IMR-90 (cell line): ENCODE results near the gene COL15A1. TPM values are rescaled to one million over a fixed set of nuclear protein-coding genes. Genes with fewer than 3 reads are reported as not detected.

Experiments used
- ATAC-seq: fragments of 200-7000 bp; cut with Tn5 transposase; 2 replicates; pipeline ENCODE4 v1.9.1; 2020; ENCODE audit warnings: low read depth, mild to moderate bottlenecking, moderate library complexity
- BruUV-seq: library from RNA; stranded (reverse); fragments of 400-500 nt; replicated peaks from 2 replicates; lab custom pipeline; 2021; lab: Mats Ljungman, UMichigan
- CTCF ChIA-PET: fragments of 300-600 bp; formaldehyde crosslinking; extraction: SDS; loops from one replicate; lab custom pipeline; 2021; ENCODE audit warnings: antibody characterized with exemption; lab: Yijun Ruan, JAX
- POLR2A ChIA-PET: fragments of 300-600 bp; sonication (Branson Sonifier 250); formaldehyde crosslinking; loops from one replicate; lab custom pipeline; 2022; ENCODE audit warnings: antibody characterized with exemption; ENCODE audit not compliant: unreplicated experiment; lab: Charles Lee
- DNase-seq: peaks from one replicate; pipeline ENCODE4 v3.0.0; 2013
- H2AFZ ChIP-seq: replicated peaks from 2 replicates; pipeline ENCODE3; 2013; ENCODE audit warnings: low read length, mild to moderate bottlenecking; ENCODE audit not compliant: poor library complexity
- H2AK5ac ChIP-seq: 2 replicates; pipeline ENCODE4 v1.6.1; 2013; ENCODE audit warnings: low read depth, low read length, inconsistent platforms
- H2AK9ac ChIP-seq: replicated peaks from 2 replicates; pipeline ENCODE3; 2013; ENCODE audit warnings: mild to moderate bottlenecking, low read depth, low read length, moderate library complexity; ENCODE audit not compliant: poor library complexity
- H2BK120ac ChIP-seq: 2 replicates; pipeline ENCODE4 v1.6.1; 2013; ENCODE audit warnings: low read depth, low read length, inconsistent platforms
- H2BK15ac ChIP-seq: 3 replicates; pipeline ENCODE4 v1.6.1; 2013; ENCODE audit warnings: low read depth, low read length, inconsistent platforms
- H2BK20ac ChIP-seq: 2 replicates; pipeline ENCODE4 v1.6.1; 2013; ENCODE audit warnings: low read depth, mild to moderate bottlenecking, inconsistent platforms, low read length, moderate library complexity
- H2BK5ac ChIP-seq: 2 replicates; pipeline ENCODE4 v1.6.1; 2013; ENCODE audit warnings: mild to moderate bottlenecking, low read depth, low read length, inconsistent platforms; ENCODE audit not compliant: poor library complexity, severe bottlenecking
- H3K14ac ChIP-seq: replicated peaks from 2 replicates; pipeline ENCODE4 v1.6.1; 2013; ENCODE audit warnings: low read depth, low read length, inconsistent platforms
- H3K18ac ChIP-seq: 2 replicates; pipeline ENCODE4 v1.6.1; 2013; ENCODE audit warnings: low read depth, low read length, control low read depth
- H3K23ac ChIP-seq: 2 replicates; pipeline ENCODE4 v1.6.1; 2013; ENCODE audit warnings: low read depth, low read length, inconsistent platforms
- H3K27ac ChIP-seq: 2 replicates; pipeline ENCODE4 v1.5.1; 2013; ENCODE audit warnings: mild to moderate bottlenecking, control low read depth, low read length; ENCODE audit not compliant: insufficient read depth
- H3K27me3 ChIP-seq: 2 replicates; pipeline ENCODE4 v1.6.1; 2013; ENCODE audit warnings: low read length; ENCODE audit not compliant: control insufficient read depth, insufficient read depth
- H3K36me3 ChIP-seq: 2 replicates; pipeline ENCODE4 v1.6.1; 2013; ENCODE audit warnings: low read length, mixed read lengths; ENCODE audit not compliant: control insufficient read depth, insufficient read depth
- H3K4ac ChIP-seq: 2 replicates; pipeline ENCODE4 v1.6.1; 2013; ENCODE audit warnings: low read depth, low read length, inconsistent platforms
- H3K4me1 ChIP-seq: 2 replicates; pipeline ENCODE4 v1.6.1; 2013; ENCODE audit warnings: low read length, mixed read lengths; ENCODE audit not compliant: control insufficient read depth, insufficient read depth
- H3K4me2 ChIP-seq: 2 replicates; pipeline ENCODE4 v1.6.1; 2013; ENCODE audit warnings: low read depth, mild to moderate bottlenecking, control low read depth, low read length, moderate library complexity
- H3K4me3 ChIP-seq: 2 replicates; pipeline ENCODE4 v1.5.1; 2013; ENCODE audit warnings: low read depth, mild to moderate bottlenecking, control low read depth, low read length, moderate library complexity; ENCODE audit not compliant: insufficient read depth
- H3K56ac ChIP-seq: 2 replicates; pipeline ENCODE4 v1.6.1; 2013; ENCODE audit warnings: low read length, inconsistent platforms; ENCODE audit not compliant: insufficient read depth; ENCODE audit errors: extremely low read depth
- H3K79me1 ChIP-seq, 2 experiments: 2 replicates each; pipeline ENCODE4 v1.6.1; 2013; ENCODE audit warnings: low read length in 2 of 2, inconsistent platforms in 1 of 2, low read depth in 1 of 2
- H3K9ac ChIP-seq: 2 replicates; pipeline ENCODE4 v1.6.1; 2013; ENCODE audit warnings: low read depth, low read length, control low read depth
- H3K9me1 ChIP-seq: 2 replicates; pipeline ENCODE4 v1.6.1; 2013; ENCODE audit warnings: low read length, inconsistent platforms; ENCODE audit not compliant: insufficient read depth
- H3K9me3 ChIP-seq: 2 replicates; pipeline ENCODE4 v1.6.1; 2013; ENCODE audit warnings: low read length; ENCODE audit not compliant: control insufficient read depth, insufficient read depth
- H4K20me1 ChIP-seq: 2 replicates; pipeline ENCODE4 v1.6.1; 2013; ENCODE audit warnings: low read length, inconsistent platforms; ENCODE audit not compliant: insufficient read depth
- H4K5ac ChIP-seq: 2 replicates; pipeline ENCODE4 v1.6.1; 2013; ENCODE audit warnings: mild to moderate bottlenecking, low read depth, low read length, control low read depth
- H4K8ac ChIP-seq, 2 experiments: 2 replicates each; pipeline ENCODE4 v1.6.1; 2013; ENCODE audit warnings: low read depth in 2 of 2, low read length in 2 of 2, control low read depth in 1 of 2, inconsistent platforms in 1 of 2
- H4K91ac ChIP-seq: 2 replicates; pipeline ENCODE4 v1.6.1; 2013; ENCODE audit warnings: low read depth, low read length, inconsistent platforms; ENCODE audit not compliant: insufficient read depth
- BHLHE40 ChIP-seq: fragments of 150-350 bp; IDR thresholded peaks from 2 replicates; pipeline ENCODE4 v1.6.1; 2016; ENCODE audit warnings: mild to moderate bottlenecking, low read depth, low read length
- CEBPB ChIP-seq: IDR thresholded peaks from 2 replicates; pipeline ENCODE4 v1.6.1; 2012; ENCODE audit warnings: low read depth, low read length, improper control_type of control experiment
- CHD1 ChIP-seq: IDR thresholded peaks from 2 replicates; pipeline ENCODE4 v1.6.1; 2012; ENCODE audit warnings: low read depth, low read length, improper control_type of control experiment
- FOS ChIP-seq: fragments of 150-350 bp; IDR thresholded peaks from 2 replicates; pipeline ENCODE4 v1.6.1; 2016; ENCODE audit warnings: low read depth, low read length
- MAFK ChIP-seq: IDR thresholded peaks from 2 replicates; pipeline ENCODE4 v1.6.1; 2012; ENCODE audit warnings: low read depth, low read length, improper control_type of control experiment
- MAZ ChIP-seq: IDR thresholded peaks from 2 replicates; pipeline ENCODE4 v1.6.1; 2012; ENCODE audit warnings: low read depth, mild to moderate bottlenecking, low read length, improper control_type of control experiment, moderate library complexity, borderline replicate concordance
- MXI1 ChIP-seq: IDR thresholded peaks from 2 replicates; pipeline ENCODE4 v1.6.1; 2012; ENCODE audit warnings: low read depth, mild to moderate bottlenecking, low read length, moderate library complexity, borderline replicate concordance
- NFE2L2 ChIP-seq: fragments of 150-350 bp; IDR thresholded peaks from 2 replicates; pipeline ENCODE4 v1.6.1; 2016; ENCODE audit warnings: low read depth, mild to moderate bottlenecking, low read length
- POLR2A ChIP-seq: IDR thresholded peaks from 2 replicates; pipeline ENCODE4 v1.6.1; 2012; ENCODE audit warnings: mild to moderate bottlenecking, low read depth, low read length
- RAD21 ChIP-seq: IDR thresholded peaks from 2 replicates; pipeline ENCODE4 v1.6.1; 2012; ENCODE audit warnings: low read length, improper control_type of control experiment
- RCOR1 ChIP-seq: IDR thresholded peaks from 2 replicates; pipeline ENCODE4 v1.6.1; 2012; ENCODE audit warnings: mild to moderate bottlenecking, low read length, improper control_type of control experiment; ENCODE audit not compliant: insufficient replicate concordance
- RFX5 ChIP-seq: IDR thresholded peaks from 2 replicates; pipeline ENCODE4 v1.8.0; 2012; ENCODE audit warnings: low read depth, mild to moderate bottlenecking, low read length, moderate library complexity
- SMC3 ChIP-seq: fragments of 150-350 bp; IDR thresholded peaks from 2 replicates; pipeline ENCODE4 v1.6.1; 2016; ENCODE audit warnings: low read depth, mild to moderate bottlenecking, antibody characterized with exemption, low read length, moderate library complexity
- WGBS, 2 experiments: methylation state at CpG; one replicate each; pipeline versions ENCODE4 v1.1.5 to v1.1.7; 2013; ENCODE audit warnings: missing lambda C conversion rate in 2 of 2; ENCODE audit not compliant: insufficient read length in 1 of 2; ENCODE audit errors: extremely low coverage in 2 of 2; 5-methylcytosine and 5-hydroxymethylcytosine counted together
- dilution Hi-C: fragments of 300-500 bp; cut with HindIII; formaldehyde crosslinking; loops from one replicate; pipeline ENCODE4 v1.14.3; 2018; ENCODE audit warnings: low sequenced_read_pairs; ENCODE audit not compliant: unreplicated experiment
- in situ Hi-C: fragments of 300-500 bp; cut with MboI; formaldehyde crosslinking; loops from 3 replicates; pipeline ENCODE4 v1.14.3; 2019; ENCODE audit warnings: low sequenced_read_pairs, inconsistent platforms, mixed read lengths
- intact Hi-C: fragments of 100-400 bp; cut with micrococcal nuclease; formaldehyde crosslinking; loops from 2 replicates; pipeline ENCODE4 v1.10.0; 2022
- polyA plus RNA-seq, 3 experiments: library from polyadenylated mRNA; depleted of rRNA; stranded (reverse); fragments of >200 nt; gene quantifications; 2 replicates each; pipeline ENCODE4 v1.2.3, GENCODE V29; 2012; ENCODE audit warnings: low replicate concordance in 1 of 3
- total RNA-seq: library from RNA; depleted of rRNA; stranded (reverse); fragments of >200 nt; gene quantifications from 2 replicates; pipeline ENCODE4 v1.2.3, GENCODE V29; 2012
- TF ChIP-seq, protein P1 (sequence below): fragments of 150-350 bp; IDR thresholded peaks from 2 replicates; pipeline ENCODE4 v1.6.1; 2017; ENCODE audit warnings: mild to moderate bottlenecking, antibody characterized with exemption, low read length, low read depth
- TF ChIP-seq, protein P2 (sequence below): fragments of 150-350 bp; IDR thresholded peaks from 2 replicates; pipeline ENCODE4 v1.6.1; 2016; ENCODE audit warnings: low read depth, mild to moderate bottlenecking, low read length, moderate library complexity, borderline replicate concordance
- TF ChIP-seq, protein P3 (sequence below): conservative IDR thresholded peaks from 2 replicates; pipeline ENCODE4 v1.5.1; 2012; ENCODE audit warnings: mild to moderate bottlenecking, low read depth, low read length, improper control_type of control experiment

Gene COL15A1
- total and polyA plus RNA-seq, 2 of the 4 experiments (the other 2 are of a cell fraction), result 2.2 to 3.7 TPM

DNA sequence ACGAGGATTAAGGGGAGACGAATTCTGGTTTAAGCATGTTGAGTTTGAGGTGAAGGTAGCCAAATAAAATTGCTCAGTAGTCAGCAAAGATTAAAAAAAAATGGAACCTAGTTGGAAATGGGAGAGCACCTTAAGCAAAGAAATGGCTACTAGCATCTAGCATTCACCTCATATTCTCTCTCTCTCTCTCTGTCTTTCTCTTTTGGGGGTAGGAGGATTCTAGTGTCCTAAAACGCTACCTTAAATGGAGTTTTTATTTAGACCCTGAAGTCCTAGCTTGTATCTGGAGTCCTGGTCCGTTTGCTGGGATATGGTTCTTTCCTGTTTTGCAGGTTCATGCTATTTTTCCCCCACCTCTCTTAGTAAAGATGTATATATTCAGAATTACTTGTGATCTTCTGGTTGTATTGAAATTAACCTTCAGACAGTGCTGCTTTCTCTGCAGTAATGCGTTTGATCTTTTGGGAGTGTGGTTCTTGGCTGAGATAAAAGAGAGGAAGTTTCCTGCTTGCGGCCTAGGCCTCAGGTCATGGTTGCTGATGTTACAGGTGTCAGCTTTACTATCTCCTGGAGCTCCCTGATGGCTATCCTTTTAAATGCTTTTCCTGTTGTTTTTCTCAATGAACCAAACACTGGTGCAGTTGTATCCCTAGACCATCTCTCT lies 169.2 kb downstream of the COL15A1 start:
- Histone ChIP-seq H3K4me1 (peaks cover 17% of the 10 kb centered on the region), H3K9me3 (no peaks in the 10 kb centered on the region), H3K9me1 (peaks cover 8% of the 10 kb centered on the region), H3K23ac (no peak overlapping the region), H2AK9ac (no peak overlapping the region), H3K4me3 (no peak overlapping the region), H3K18ac (no peak overlapping the region), H2AK5ac (no peak overlapping the region), H3K14ac (no peak overlapping the region), H3K27me3 (no peaks in the 10 kb centered on the region), H4K5ac (no peak overlapping the region), H2BK20ac (no peak overlapping the region), H3K36me3 (peaks cover 3% of the 10 kb centered on the region; the same call in 1 of the 2 replicates), H2AFZ (no peak overlapping the region), H2BK120ac (no peak overlapping the region), H3K9ac (no peak overlapping the region), H3K27ac (no peak overlapping the region), H3K79me1 (peaks cover 23 to 71% of the 10 kb centered on the region in 2 experiments), H4K8ac (no peak overlapping the region), H2BK5ac (no peak overlapping the region), H4K91ac (no peak overlapping the region), H4K20me1 (peaks cover 88% of the 10 kb centered on the region), H3K56ac (no peak overlapping the region), H3K4me2 (peak overlapping the region; percentile 64), H2BK15ac (no peak overlapping the region), H3K4ac (no peak overlapping the region)
- dilution Hi-C loops (no loop called here), intact Hi-C loops (no loop called here), in situ Hi-C loops (no loop called here)
- TF ChIP-seq CEBPB, result no peak
- TF ChIP-seq SMC3, result no peak
- TF ChIP-seq RAD21, result no peak
- no peak for TF ChIP-seq BHLHE40
- no peak for TF ChIP-seq CHD1
- no peak for TF ChIP-seq MXI1
- TF ChIP-seq, protein P1, sequence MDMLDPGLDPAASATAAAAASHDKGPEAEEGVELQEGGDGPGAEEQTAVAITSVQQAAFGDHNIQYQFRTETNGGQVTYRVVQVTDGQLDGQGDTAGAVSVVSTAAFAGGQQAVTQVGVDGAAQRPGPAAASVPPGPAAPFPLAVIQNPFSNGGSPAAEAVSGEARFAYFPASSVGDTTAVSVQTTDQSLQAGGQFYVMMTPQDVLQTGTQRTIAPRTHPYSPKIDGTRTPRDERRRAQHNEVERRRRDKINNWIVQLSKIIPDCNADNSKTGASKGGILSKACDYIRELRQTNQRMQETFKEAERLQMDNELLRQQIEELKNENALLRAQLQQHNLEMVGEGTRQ, result no peak
- no peak for TF ChIP-seq MAZ
- TF ChIP-seq, protein P2, sequence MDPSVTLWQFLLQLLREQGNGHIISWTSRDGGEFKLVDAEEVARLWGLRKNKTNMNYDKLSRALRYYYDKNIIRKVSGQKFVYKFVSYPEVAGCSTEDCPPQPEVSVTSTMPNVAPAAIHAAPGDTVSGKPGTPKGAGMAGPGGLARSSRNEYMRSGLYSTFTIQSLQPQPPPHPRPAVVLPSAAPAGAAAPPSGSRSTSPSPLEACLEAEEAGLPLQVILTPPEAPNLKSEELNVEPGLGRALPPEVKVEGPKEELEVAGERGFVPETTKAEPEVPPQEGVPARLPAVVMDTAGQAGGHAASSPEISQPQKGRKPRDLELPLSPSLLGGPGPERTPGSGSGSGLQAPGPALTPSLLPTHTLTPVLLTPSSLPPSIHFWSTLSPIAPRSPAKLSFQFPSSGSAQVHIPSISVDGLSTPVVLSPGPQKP, result no peak
- TF ChIP-seq POLR2A, result no peak
- TF ChIP-seq RFX5, result no peak
- TF ChIP-seq, protein P3, sequence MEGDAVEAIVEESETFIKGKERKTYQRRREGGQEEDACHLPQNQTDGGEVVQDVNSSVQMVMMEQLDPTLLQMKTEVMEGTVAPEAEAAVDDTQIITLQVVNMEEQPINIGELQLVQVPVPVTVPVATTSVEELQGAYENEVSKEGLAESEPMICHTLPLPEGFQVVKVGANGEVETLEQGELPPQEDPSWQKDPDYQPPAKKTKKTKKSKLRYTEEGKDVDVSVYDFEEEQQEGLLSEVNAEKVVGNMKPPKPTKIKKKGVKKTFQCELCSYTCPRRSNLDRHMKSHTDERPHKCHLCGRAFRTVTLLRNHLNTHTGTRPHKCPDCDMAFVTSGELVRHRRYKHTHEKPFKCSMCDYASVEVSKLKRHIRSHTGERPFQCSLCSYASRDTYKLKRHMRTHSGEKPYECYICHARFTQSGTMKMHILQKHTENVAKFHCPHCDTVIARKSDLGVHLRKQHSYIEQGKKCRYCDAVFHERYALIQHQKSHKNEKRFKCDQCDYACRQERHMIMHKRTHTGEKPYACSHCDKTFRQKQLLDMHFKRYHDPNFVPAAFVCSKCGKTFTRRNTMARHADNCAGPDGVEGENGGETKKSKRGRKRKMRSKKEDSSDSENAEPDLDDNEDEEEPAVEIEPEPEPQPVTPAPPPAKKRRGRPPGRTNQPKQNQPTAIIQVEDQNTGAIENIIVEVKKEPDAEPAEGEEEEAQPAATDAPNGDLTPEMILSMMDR, result no peak
- TF ChIP-seq RCOR1, result no peak
- TF ChIP-seq NFE2L2, result no peak
- no peak for TF ChIP-seq MAFK
- no peak for TF ChIP-seq FOS
- ChIA-PET CTCF (no interaction called here), POLR2A (no interaction called here)
- DNase-seq (no peak), ATAC-seq (no peak)
- no TSS peak for BruUV-seq
- 94% methylated on average over 2 of the region's 6 CpGs; no CpG with 5 or more reads in 1 of the 2 experiments for WGBS, 2 experiments
